Head of caudate nucleus (tissue), 42 donors: Measurements from ENCODE around the gene ITFG1.
A peak's percentile ranks its signal among the peaks of the same experiment; 100 is the strongest.
"Not testable (repeated sequence)": the region's sequence is repeated elsewhere in the genome, so short reads cannot be mapped to it uniquely, and the experiment has no call there.

Experiments used
- DNase-seq, 42 donors: peaks; one replicate each; pipeline versions ENCODE4 v3.0.0 to v3.0.0-alpha.2; 2020 to 2021; ENCODE audit warnings: mixed read lengths in 7 of 42
- intact Hi-C: fragments of 100-400 bp; cut with DNase I; formaldehyde crosslinking; loops from one replicate; pipeline ENCODE4 v1.15.0; 2022

ITFG1 gene

GRCh38 chr16:47366228-47366627, 94.6 kb downstream of the ITFG1 start:
- intact Hi-C loops = no loop called here
- no peak for DNase-seq

GRCh38 chr16:47363761-47364160, 97.1 kb downstream of the ITFG1 start:
- no peak for DNase-seq

GRCh38 chr16:47359478-47359877, 101.4 kb downstream of the ITFG1 start:
- DNase-seq = peak in 2 of 42 donors; percentile 14 to 22
- intact Hi-C loops = no loop called here

More at GRCh38 chr16:47363761-47364160, 97.1 kb downstream of the ITFG1 start:
- intact Hi-C loops = no loop called here

GRCh38 chr16:47358816-47359215, 102.0 kb downstream of the ITFG1 start:
- intact Hi-C loops = no loop called here

GRCh38 chr16:47349029-47349428, 111.8 kb downstream of the ITFG1 start:
- DNase-seq, intact Hi-C loops: not testable (repeated sequence)

More at GRCh38 chr16:47358816-47359215, 102.0 kb downstream of the ITFG1 start:
- no peak for DNase-seq

- intact Hi-C loops, DNase-seq: not testable (repeated sequence)
Observed at GRCh38 chr16:47347021-47347696, 113.7 kb downstream of the ITFG1 start.

- intact Hi-C loops = no loop called here
Observed at GRCh38 chr16:47342055-47342454, 118.8 kb downstream of the ITFG1 start.

GRCh38 chr16:47330562-47330961, 130.3 kb downstream of the ITFG1 start:
- DNase-seq, intact Hi-C loops: not testable (repeated sequence)

More at GRCh38 chr16:47342055-47342454, 118.8 kb downstream of the ITFG1 start:
- no peak for DNase-seq

GRCh38 chr16:47324309-47324708, 136.6 kb downstream of the ITFG1 start:
- intact Hi-C loops, DNase-seq: not testable (repeated sequence)

GRCh38 chr16:47323241-47323640, 137.6 kb downstream of the ITFG1 start:
- intact Hi-C loops = no loop called here
- DNase-seq = no peak

GRCh38 chr16:47320546-47321310, 140.1 kb downstream of the ITFG1 start:
- DNase-seq = no peak
- intact Hi-C loops = no loop called here

GRCh38 chr16:47317465-47318240, 143.2 kb downstream of the ITFG1 start:
- intact Hi-C loops = loop anchor here (10.0 kb wide), 1 partner anchor 147 kb away; the partner anchor contains the start of genes ITFG1 and PHKB
- DNase-seq = no peak

- intact Hi-C loops = loop anchor here (10.0 kb wide), 1 partner anchor 148 kb away; the partner anchor contains the start of genes ITFG1 and PHKB
- DNase-seq = no peak
Observed at GRCh38 chr16:47316442-47317015, 144.3 kb downstream of the ITFG1 start.

GRCh38 chr16:47311738-47312505, 148.9 kb downstream of the ITFG1 start:
- peak in 37 of 42 donors; percentile 14 to 79 (median 57) for DNase-seq

GRCh38 chr16:47310792-47311211, 150.1 kb downstream of the ITFG1 start:
- DNase-seq = no peak
- intact Hi-C loops = loop anchor here (10.0 kb wide), 1 partner anchor 154 kb away; the partner anchor contains the start of genes ITFG1 and PHKB

More at GRCh38 chr16:47311738-47312505, 148.9 kb downstream of the ITFG1 start:
- intact Hi-C loops = loop anchor here (10.0 kb wide), 1 partner anchor 153 kb away; the partner anchor contains the start of genes ITFG1 and PHKB

GRCh38 chr16:47309581-47310312, 151.1 kb downstream of the ITFG1 start:
- DNase-seq = no peak
- intact Hi-C loops = loop anchor here (10.0 kb wide), 1 partner anchor 155 kb away; the partner anchor contains the start of genes ITFG1 and PHKB

- intact Hi-C loops = no loop called here
Observed at GRCh38 chr16:47308601-47309000, 152.3 kb downstream of the ITFG1 start.

More at GRCh38 chr16:47308601-47309000, 152.3 kb downstream of the ITFG1 start:
- DNase-seq = no peak
